ENCODE measurements around the gene ARHGAP6.

The ARHGAP6 gene

DNA sequence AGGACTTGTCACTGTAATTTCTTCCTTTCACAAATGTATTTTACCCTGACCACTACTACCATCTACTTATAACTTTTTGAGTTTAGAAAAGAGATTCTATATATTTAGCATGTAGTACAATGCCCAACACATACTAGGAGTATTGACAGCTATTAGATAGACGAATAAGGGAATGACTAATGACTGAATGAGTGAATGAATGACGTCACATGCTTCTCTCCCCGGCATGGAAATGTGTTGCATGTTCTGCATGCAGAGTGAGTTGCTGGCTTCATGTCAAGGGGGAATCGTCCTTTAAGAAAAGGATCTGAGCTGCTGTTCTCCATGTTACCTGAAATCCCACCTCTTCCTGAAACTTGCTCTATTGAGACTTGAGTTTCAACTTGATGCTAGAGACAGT is 459.9 kb downstream of the ARHGAP6 start:
- no peak for DNase-seq

DNA sequence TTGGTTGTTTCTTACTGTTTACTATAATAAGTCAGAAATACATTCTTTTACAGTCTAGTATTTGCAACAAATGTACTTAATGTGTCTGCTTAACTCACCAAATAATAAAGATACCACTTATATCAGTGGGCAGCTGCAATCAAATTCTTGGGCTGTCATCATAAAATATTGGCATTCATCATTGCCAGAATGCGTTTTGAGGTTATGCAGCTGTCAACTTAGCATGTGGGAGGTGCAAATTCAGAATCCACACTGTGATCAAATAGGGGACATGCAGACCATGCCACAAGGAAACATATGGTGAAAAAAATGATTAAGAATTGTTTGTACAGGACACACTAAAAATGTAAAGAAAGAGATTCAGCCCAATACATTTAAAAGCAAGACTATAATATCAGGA is 468.0 kb downstream of the ARHGAP6 start:
- DNase-seq = no peak

DNA sequence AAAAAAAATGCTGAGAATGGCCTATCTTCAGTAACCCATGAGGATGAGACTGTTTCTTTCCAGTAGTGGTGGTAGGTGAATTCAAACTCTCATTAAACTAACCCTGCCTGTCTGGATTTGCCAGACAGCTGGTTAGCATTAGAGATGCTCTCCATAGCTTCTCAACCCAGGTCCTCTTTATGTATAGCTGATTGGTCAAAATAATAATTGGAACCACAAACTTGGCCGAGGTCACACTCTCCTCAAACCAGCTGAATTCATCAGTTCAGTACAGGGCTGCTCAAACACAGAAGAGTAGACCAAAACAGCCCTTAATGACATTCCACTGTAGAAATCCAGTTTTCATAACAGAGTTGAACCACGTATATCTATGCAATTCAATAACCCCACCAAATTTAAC is 469.2 kb downstream of the ARHGAP6 start:
- DNase-seq = no peak

DNA sequence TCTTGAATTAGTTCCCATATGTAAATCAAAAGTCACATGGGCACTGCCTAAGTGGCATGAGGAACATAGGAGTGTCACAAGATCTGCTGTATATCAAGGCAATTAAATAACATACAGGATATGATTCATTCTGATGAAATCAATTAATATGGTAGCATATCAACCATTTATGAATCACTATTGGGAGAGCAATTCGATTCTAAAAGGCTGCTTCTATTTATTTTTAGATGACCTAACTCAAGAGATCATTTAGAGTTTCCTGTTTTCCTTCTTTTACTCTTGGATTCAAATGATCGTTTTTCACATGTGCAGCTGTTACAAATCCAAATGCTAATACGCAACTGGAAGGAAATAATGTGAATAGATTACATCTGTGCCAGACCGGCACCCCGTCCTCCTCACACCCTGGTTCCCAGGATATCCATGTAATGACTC is 472.7 kb downstream of the ARHGAP6 start:
- DNase-seq = no peak

DNA sequence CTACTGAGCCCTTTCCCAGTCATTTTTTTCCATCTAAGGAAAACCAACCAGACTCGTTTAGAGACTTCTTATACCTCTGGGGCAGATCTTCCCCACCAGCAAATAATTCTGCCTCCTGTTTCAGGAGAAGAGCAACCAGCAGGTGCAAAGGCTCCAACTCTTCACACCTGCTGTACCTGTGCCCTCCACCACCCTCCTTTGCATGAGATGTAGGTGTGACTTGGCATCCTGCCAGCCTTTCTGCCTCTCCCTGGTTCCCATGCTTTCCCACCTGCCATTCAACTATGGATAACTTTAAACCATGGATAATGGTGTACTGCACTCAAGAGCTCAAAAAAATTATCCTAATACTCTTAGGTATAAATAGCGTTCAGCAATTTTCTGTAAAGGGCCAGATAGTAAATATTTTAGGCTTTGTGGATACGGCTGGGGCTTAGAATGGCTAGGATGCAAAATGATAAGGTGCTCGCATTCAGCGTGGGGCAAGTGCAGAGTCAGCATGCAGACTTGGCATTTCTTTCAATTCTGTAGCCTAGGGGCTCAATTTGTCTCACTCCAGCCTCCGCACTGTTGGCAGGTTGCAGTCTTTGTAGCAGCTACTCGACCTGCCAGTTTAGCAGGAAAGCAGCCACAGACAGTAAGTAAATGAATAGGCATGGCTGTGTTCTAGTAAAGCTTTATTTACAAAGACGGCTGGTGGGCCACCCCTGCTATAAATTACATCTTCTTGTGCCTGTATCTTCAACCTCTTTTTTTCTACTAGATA is 474.8 kb downstream of the ARHGAP6 start:
- DNase-seq = peak; percentile 69 to 77

DNA sequence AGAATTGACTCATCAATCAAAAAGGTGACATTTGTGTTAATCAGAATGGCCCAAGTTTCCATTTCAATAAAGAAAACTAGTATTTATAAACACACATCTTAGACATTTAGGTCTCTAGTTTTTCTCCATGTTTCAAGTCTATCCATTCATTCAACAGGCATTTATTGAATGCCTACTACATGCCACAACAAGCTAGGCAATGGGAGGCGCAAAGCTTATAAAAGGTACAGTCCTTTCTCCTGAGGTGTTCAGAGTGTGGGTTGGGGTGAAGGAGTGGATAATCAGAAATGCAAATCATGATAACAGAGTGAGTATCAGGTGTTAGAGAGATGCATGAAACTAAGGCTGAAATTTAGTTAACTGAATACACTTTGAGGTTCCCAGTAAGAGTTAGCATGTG is 476.6 kb downstream of the ARHGAP6 start:
- DNase-seq = no peak

DNA sequence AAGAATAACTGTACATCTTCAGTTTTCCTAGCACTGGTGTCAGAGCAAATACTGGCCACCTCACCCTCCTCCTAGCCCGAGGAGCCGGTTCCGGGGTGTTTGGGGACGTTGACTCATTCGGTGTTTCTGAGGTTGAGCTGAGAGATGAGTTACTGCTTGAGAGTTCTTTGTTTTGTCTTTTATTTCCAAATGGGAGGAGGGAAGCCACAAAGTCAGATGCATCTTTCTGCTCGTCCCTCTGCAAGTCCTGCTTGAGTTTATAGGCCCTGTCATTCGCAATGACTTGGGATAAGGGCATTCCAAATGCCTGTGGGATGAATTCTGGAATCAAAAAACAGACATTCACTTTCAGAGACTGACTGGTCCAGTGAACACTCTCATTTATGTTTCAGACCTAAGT is 477.1 kb downstream of the ARHGAP6 start:
- no peak for DNase-seq

DNA sequence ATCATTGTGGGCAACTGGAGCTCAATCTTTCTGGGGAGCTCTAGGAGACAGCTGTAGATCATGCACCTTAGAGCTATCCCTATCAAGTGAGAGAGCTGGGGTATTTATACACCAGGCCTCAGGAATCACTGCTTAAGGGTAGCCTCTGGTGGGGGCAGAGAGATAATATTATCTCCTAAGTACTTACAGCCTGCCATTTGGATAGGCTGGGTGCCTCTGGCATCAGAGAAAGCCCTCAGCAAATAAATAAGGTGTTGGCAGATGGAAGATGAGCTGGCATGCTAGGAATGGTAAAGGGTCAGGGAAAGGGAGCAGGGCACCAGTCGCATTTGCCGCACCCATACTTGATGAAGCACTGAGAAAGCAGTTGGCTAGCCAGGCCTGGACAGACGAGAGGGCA is 478.7 kb downstream of the ARHGAP6 start:
- DNase-seq = no peak

DNA sequence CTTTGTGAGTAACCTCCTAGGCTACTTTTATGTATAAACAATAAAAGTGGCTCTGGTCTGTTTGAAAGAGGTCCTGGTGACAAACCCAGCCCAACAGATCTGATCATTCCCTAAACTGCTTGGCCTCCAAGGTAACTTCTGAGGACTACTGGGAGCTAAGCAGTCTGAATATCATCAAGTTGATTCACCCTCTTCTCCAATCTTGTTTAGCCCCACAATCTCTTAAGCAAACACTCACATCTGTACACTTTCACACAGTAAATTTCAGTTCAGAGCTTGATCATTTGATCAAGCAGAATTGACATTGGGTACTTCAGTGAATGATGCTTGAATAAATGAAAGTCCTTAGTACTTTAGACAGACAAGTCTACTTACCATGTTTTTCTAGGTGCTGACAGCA is 479.9 kb downstream of the ARHGAP6 start:
- no peak for DNase-seq

DNA sequence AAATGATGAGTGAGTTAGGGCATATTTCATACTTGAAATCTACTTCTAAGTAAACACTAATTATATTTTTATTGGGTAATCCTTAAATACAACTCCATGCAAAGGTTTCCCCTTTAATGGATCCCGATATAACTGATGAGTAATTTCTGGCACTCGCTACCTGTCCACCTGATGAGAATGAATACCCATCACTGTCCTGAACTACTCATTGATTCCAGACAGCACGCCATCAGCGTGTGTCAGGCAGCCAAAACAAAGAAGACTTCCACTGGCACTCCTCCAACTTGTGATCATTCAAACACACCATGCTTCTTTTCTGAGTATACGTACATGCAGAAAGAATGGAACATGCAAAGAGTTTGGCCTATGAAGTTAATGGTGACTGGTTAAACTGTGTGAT is 485.1 kb downstream of the ARHGAP6 start:
- DNase-seq = no peak

DNA sequence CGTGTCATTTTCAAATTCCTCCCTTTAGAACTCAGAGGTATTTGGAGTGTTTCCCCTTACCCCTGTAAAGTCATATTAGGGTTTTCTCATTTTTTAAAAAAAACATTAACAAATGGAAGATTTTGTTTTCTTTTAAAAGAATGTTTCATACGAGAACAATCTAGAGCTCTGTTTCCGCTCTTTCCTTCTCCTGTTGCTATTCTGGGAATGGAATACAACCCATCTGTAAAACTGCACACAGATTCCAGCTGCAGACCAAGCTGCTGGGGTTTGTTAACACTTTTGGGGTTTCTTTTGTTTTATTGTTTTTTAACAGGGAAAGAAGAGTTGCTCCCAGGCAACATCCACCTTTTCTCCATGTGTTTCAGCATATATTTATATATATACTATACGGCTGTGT is 493.3 kb downstream of the ARHGAP6 start:
- DNase-seq = no peak

DNA sequence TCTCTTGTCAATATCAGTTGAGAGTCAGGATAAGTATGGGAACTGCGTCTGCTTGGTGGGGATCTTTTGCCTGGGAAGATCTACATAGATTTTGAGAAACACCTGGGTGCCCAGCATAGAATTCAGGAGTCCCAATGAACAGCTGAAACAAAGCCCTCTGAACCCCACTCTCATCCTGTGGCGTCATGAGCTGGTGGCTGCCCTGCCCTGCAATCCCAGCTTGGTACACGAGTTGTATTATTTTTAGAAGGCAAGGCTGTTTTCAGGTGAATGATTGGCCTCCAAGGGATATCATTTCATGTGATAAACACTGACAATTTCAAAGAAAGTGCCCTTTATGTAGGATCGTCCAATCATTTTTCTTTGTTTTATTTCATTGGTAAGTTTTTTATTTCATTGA is 493.8 kb downstream of the ARHGAP6 start:
- DNase-seq = no peak

DNA sequence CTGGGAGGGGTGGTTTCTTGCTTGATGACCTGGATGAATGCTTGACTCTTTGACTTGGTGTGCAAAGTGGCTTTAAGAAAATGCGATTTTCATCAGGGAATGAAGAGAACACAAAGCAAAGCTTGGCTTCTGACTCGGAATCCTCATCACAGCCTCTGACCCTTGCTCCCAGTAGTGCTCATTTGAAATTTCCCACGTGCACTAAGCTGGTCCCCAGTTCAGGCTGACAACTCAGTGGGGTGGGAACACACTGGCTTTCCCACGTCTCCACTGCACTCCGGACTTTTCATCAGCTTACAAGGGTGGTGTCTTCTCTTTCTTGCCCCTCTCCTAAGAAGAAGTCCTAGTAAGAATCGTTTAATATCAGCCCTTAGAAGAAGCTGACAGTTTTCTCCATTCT is 501.3 kb downstream of the ARHGAP6 start:
- no peak for DNase-seq

DNA sequence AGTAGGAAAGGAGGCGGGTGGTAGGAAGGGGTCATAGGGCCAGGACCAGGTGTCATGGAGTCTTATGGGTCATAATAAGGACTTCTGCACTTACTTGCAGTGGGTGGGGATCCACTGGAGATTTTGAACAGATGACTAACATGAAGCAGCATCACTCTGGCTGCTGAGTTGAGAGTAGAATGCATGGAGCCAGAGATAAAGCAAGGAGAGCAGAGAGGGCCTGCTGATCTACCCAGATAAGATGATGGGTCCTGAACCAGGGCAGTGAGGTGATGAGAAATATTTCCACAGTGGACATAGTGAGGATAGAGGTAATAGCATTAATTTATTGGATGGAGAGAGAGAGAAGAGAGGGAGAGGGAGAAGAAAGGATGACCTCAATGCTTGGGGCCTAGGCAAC is 506.6 kb downstream of the ARHGAP6 start:
- DNase-seq = no peak

DNA sequence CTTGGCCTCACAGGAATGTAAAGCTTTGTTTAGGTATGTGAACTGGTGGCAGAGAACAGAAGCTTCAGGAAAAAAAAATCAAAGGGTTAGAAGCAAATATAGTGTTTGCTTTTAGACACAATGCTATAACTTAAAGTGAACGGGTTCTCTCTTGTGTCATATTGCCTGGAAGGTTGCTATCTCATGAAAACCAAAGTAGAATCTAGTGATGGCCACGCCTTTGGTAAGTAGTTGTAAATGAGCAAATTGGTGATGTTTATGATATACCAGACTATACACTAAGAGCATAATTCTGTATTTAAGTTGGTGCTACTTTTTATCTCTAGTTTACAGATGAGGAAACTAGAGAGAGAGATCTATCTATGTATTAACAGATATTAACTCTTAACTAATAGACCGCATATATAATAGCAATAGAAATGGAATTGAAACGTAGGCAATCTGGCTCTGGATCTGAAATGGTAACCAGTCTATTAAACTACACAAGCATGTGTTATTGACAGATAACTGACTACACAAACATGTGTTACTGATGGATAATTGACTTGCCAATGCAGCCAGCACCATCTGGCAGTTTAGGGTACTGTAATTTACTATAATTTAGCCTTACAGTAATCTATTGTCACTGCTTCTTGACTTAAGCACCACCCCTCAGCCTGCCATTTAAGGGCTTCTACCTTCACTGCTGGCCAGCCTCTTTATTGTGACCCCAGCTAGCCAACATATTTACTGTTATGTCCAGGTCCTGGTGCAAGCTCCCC is 513.7 kb downstream of the ARHGAP6 start:
- DNase-seq = no peak

DNA sequence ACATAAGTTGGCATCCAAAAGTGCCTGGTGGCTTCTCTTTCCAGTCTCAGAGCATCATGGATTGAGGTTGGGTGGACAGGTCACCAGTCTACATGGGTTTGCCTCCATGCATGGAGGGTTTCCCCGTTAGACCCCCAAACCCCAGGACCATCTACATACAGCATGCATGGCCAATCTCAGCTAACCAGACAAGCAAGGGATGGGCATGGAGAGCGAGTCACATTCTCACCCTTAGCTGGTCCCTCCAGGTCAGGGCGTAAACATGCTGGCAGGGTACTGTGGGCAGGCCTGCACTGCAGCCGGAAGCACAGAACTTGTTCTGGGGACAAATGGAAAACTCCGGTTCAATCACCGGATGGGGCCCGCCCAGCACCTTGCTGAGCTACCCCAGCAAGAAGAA is 517.3 kb downstream of the ARHGAP6 start:
- DNase-seq = no peak

DNA sequence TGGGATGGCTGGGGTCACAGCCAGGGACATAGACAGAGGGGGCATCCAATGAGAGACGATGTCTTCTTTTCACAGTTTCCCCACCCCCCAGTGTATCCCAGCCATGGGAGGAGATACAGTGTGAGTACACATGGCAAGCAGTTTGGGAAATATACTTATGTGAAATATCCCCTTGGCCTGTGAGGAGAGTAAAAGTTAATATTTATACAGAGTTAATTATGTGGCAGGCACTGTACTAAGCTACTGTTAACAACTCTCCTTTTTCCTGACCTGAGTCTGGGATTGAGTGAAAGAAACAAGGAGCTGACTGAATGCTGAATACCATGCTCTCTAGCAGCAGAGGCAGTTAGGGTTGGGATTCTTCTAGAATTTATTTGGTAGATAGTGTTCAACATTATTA is 519.3 kb downstream of the ARHGAP6 start:
- DNase-seq = no peak

DNA sequence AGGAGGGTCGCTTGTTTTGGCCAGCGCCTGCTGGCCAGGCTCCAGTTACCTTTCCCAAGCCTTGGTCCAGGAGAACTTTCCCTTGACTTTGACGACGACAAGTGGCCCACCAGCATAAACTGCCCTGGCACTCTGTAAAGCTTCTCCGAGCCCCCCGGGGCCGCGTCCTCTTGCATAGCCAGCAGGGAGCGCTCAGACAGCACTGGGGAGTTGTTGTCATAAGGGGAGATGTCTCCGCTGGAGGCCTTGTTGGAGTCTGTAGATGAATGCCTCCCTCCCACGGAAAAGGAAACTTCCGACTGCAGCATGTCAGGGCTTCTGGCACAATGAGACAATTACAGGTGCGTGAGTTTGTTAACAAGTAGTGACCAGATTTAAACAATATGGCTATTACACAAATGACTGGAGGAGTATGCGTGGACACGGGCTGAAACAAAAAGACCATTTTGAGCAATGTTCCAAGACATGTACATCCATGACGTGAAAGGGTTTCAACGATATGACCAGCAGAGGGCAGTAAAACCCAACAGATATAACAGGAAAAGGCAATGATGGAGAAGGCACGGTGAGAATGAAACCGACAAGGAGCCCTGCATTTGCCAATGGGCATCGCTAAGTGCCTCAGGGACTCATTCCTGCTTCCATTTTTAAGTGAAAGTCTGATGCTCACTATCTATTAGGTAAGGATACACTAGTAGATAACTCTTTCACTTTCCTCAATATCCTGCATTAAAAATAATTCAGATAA is 521.6 kb downstream of the ARHGAP6 start:
- peak; percentile 40 to 52 for DNase-seq

DNA sequence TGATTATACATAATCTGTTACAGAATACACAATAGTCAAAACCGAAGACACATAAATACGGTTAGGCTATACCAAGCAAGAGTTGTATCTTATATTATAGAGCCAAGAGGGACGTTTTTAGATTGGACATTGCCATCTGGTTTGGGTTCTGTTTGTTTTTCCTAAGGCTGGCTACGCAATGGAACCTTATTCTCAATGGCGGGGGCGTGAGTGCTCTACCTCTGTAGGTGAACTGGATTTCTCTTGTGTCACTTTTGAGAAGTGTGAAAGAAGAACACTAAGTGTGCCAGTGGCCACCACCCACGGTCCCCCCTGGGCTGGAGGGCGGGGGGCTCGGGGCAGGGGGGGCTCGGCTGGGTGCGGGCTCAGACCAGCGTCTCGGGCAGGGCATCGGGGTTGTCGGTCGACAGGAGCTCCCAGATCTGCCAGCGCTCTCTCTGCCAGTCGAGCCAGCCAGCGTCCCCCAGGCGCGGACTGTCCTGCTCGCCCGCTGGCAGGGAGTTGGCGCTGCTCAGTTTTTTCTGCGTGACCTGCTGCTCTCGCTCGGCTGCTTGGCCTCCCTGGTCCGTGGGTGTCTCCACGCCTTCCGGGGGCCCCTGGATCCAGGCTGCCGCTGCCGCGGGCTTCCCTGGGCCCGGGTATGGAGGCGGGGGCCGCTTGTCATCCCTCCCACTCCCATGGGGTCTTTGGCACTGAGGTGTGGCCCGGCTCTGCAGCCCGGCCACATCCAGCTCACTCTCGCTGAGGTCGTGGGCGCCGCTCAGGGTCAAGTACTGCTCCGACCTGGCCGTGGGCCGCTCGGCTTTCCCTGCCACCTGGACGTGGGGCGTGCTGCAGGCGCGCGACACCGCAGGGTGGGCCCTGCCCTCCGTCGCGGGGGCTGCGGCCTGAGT is 527.0 kb downstream of the ARHGAP6 start:
- DNase-seq = no peak

DNA sequence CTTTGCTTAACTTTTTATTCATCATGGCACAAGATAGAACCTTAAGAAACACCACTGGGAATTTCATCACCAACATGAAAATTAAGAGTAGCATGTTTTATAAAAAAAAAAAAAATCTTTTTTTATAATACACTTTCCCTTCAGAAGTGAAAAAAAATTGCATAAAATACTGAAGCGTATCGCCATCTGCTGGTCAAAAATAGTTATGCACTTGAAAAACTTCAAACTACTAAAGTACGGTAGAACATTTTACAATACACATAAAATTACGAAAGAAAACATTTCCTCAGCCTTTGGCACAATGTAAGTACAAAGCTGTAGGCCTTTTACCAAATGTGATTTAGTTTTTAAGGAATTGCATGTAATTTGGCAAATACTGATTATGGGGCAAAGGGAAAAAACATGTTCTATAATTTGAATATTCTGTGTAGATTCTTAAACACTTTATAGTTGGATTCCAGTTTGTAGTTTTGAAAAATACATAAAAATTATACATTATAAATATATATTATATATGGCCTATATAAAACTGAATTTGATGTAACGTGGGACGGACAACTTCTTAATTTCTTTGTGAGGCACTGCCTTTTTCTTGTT is 528.1 kb downstream of the ARHGAP6 start:
- peak in 1 of 2 experiments; percentile 3 for DNase-seq

DNA sequence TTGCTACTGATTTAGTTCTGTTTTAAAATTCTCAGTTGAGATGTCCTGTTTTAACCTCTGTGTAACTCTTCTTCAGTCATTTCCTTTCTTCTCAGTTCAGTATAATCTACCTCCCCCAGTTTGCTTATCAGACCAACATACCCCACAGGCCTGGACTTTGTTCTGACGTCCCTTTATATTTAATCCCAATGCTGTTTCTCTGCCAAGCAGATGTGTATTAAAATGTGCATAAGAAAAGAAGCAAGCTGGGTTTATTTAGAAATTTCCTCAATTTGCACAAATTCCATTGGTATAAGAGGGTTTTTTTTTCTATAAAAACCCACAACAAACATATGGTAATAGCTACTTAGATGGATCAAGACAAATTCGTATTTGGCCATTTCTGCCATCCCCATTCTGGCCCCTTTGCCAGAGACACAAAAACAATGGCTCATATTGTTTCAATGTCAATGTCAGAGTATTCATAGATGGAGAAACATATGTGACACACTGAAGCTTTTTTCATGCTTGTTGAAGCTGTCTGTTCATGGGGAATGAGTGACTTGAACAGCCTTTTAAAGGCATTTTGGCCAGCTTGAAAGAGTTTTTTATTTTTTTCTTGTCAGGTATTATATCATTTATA is 530.0 kb downstream of the ARHGAP6 start:
- no peak for DNase-seq

DNA sequence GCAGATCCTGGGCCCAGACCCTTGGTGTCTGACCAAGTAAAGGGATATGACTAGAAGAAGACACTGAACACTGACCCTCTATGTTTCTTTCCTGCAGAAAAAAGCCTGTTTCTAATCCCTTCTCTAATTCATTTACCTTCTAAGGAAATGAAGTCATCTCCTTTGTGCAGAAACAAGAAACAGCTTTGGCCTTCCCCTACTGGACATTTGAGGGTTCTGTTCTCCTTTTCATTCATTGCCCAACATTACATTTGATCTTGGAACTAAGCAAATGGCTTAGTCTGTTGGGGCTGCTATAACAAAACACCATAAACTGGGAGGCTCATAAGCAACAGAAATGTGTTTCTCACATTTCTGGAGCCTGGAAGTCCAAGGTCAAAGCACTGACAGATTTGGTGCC is 534.6 kb downstream of the ARHGAP6 start:
- no peak for DNase-seq
